GM12801 (cell line): ENCODE results near the gene DCN.

Experiments
- TF ChIP-seq, protein P1 (sequence below): IDR thresholded peaks from one replicate; pipeline ENCODE4 v1.5.1; 2011; ENCODE audit warnings: control low read depth; ENCODE audit not compliant: insufficient read length; ENCODE audit errors: extremely low read depth

Gene DCN

DNA sequence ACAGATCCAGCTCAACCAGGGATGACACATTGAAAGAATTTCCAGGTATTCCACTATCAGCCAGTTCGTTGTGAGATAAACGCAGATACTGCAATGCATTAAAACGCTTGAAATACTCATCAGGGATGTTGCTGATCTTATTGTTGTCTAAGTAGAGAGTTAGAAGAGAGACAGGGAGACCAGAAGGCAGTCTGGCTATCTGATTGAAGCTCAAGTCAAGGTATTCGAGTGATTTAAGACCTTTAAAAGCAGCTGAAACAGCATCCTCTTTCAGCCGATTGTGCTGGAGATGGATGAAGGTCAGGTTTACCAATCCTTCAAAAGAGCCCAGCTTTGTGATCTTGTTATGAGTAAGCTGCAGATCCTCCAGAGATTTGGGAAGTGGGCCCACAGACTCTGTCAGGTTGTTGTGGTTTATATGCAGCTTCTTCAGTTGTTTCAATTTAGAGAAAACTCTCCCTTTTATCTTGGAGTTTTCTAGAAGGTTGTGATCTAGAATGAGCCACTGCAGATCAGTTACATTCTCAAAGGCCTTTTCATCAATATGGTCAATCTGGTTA is 74.3 kb downstream of the DCN start:
- TF ChIP-seq, protein P1, sequence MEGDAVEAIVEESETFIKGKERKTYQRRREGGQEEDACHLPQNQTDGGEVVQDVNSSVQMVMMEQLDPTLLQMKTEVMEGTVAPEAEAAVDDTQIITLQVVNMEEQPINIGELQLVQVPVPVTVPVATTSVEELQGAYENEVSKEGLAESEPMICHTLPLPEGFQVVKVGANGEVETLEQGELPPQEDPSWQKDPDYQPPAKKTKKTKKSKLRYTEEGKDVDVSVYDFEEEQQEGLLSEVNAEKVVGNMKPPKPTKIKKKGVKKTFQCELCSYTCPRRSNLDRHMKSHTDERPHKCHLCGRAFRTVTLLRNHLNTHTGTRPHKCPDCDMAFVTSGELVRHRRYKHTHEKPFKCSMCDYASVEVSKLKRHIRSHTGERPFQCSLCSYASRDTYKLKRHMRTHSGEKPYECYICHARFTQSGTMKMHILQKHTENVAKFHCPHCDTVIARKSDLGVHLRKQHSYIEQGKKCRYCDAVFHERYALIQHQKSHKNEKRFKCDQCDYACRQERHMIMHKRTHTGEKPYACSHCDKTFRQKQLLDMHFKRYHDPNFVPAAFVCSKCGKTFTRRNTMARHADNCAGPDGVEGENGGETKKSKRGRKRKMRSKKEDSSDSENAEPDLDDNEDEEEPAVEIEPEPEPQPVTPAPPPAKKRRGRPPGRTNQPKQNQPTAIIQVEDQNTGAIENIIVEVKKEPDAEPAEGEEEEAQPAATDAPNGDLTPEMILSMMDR = no peak

DNA sequence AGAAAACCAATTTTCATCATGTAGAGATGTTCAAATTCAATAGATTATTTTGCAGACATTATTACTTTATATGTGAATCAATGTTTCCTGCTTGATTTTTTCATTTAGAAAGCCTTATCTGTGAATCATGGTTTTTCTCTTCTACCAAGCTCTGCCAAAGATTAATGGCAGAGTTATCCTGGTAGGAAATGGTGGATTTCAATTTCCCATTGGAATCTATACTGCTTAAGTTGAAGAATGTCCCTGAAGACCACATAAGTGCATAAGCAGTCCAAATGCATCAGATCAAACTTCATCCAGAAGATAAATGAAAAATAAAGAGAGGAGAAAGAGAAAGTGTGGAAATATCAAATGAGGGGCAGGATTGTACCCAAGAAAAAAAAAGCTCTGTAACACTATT is 76.3 kb downstream of the DCN start:
- TF ChIP-seq, protein P1 = no peak

DNA sequence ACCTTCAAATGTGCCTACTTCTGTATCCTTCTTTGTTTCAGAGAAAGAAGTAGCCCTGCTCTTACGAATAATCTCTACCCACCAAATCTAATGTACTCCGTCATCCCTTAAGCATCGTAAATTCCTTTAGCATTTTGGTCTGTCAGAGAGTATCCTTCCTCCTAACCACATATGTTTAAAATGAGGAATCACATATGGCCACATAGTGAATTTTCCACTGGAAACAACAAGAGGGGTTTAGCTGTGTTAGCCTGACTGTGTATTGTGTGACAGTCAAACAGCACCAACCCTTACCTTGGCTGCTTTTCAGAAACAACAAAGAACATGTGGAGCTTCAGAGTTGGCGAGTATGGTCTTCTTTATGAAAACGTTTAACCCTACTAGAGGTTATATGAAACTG is 76.8 kb downstream of the DCN start:
- TF ChIP-seq, protein P1 = no peak

DNA sequence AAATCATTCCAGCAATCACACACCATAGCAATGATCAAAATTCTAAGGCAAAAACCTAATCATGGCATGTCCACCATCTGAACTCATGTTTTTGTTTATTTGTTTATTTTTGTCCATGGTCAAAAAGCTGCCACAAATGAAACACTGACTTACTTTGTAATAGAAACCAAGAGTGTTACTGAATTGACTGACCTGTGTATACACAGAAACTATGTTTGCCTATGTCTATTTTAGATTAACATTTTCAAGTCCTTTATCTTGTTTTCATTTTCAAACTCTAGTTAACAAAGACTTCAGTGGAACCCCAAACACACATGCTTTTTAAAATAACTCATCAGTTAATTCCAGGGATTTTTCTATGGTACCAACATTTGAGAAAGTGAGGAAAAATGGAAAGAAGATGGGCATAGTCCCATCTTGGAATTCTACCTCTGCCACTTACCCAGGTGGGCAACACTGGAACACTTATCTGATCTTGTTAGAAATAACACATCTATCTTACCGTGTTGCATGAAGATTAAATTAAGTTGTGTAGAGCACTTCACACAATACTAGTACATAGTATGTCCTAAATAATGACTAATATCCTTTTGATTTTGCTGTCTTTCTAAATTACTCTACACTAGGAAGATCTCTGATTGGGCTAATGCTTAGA is 77.7 kb downstream of the DCN start:
- TF ChIP-seq, protein P1 = no peak

DNA sequence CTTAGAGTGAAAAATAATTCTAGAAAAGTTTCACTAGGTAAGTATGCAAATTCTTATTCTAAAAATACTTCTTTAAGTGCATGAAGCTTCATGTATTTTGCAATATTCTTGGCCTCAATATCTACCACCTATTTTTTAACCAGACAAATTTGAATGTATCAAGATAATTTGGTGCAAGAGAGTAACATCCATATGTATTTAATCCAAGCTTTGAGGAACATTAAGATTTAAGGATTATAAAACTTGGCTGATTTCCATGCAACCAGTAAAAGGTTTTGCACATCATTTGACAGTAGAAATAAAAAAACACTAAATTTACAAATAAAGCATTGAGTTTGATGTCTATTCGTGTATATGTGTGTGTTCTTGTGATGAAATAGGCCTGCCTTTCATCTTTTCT is 79.0 kb downstream of the DCN start:
- TF ChIP-seq, protein P1 = no peak

DNA sequence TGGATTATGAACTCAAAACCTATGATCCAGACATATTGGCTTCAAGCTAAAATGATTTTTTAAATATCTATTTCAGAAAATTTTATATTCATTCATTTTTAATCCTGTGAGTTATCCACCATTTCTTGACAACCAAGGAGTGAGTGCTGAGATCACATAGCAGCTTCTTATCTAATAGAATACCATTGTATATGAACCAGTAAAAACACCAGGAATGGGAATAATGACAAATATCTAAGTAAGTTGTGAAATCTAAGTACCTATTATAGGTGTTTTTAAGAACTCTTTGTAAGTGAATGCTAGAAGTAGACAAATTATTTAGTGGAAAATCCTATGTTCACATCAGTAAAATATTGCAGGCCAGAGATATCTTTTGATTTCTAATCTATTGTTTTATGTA is 79.5 kb downstream of the DCN start:
- TF ChIP-seq, protein P1 = no peak

DNA sequence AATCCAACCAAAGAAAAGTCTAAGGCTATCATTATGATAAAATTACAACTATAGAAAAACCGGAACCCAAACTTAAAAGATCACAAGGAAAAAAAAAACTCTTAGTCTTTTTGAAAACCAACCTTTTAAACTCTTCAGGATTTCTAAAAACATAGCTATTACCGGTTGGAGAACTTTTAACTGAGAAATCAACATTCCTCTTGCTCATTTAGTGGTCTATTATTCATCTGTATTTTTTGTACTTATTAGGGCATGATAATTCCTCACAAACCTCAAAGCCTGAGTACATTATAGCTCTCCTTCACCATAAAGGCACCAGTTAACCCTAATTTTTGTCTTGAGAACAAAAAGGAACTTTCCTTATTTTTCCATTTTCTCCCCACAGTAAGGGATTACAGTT is 81.7 kb downstream of the DCN start:
- TF ChIP-seq, protein P1 = no peak
